AG04449 (cell line): ENCODE results near the gene ARHGAP45.

Experiments
- CTCF ChIA-PET: fragments of 350-600 bp; formaldehyde crosslinking; extraction: SDS; loops from one replicate; lab custom pipeline; 2021; ENCODE audit warnings: antibody characterized with exemption; lab: Yijun Ruan, JAX
- POLR2A ChIA-PET: fragments of 400-600, 350-600 bp; formaldehyde crosslinking; extraction: SDS; loops from one replicate; lab custom pipeline; 2020; ENCODE audit warnings: antibody characterized with exemption, inconsistent platforms; lab: Yijun Ruan, JAX
- DNase-seq: peaks from one replicate; pipeline ENCODE4 v3.0.0-alpha.2; 2010; ENCODE audit warnings: low read depth, low spot score
- H3K4me3 ChIP-seq: 2 replicates; pipeline ENCODE4 v1.5.1; 2011; ENCODE audit warnings: low read depth, mild to moderate bottlenecking, control low read depth, low read length
- CTCF ChIP-seq: IDR thresholded peaks from one replicate; pipeline ENCODE4 v1.5.1; 2011; ENCODE audit warnings: mild to moderate bottlenecking, moderate library complexity, low read length, control low read depth, inconsistent platforms; ENCODE audit not compliant: insufficient read depth; ENCODE audit errors: missing control alignments

Gene ARHGAP45

GRCh38 chr19:1068009-1069001 is 1.3 kb downstream of the ARHGAP45 start:
- no peak for TF ChIP-seq CTCF
- no peak for DNase-seq
- ChIA-PET POLR2A (no interaction called here), CTCF (interaction anchor here (1.0 to 1.4 kb wide), 3 partner anchors 10 to 127 kb away, joined by 3 to 4 read pairs (median 4); no protein-coding TSS in a partner anchor)
- H3K4me3 ChIP-seq: no peak overlapping the region

- DNase-seq: no peak
- POLR2A ChIA-PET: interaction anchor here (0.6 kb wide), 1 partner anchor 116 kb away, joined by 3 read pairs; no protein-coding TSS in a partner anchor
- no peak overlapping the region for H3K4me3 ChIP-seq
- CTCF ChIA-PET: no interaction called here
- no peak for TF ChIP-seq CTCF
Observed at GRCh38 chr19:1069009-1069779, 2.2 kb downstream of the ARHGAP45 start.

- ChIA-PET POLR2A (no interaction called here), CTCF (interaction anchor here (1.1 kb wide), 1 partner anchor 13 kb away, joined by 5 read pairs; no protein-coding TSS in a partner anchor)
- DNase-seq: no peak
- H3K4me3 ChIP-seq: no peak overlapping the region
- TF ChIP-seq CTCF: peak; percentile 14
Observed at GRCh38 chr19:1070576-1070930, 3.6 kb downstream of the ARHGAP45 start.

- POLR2A ChIA-PET: no interaction called here
- H3K4me3 ChIP-seq: no peak overlapping the region
- no peak for TF ChIP-seq CTCF
- CTCF ChIA-PET: interaction anchor here (0.8 to 1.1 kb wide), 2 partner anchors 13 to 14 kb away, joined by 3 to 5 read pairs; no protein-coding TSS in a partner anchor
- DNase-seq: no peak
Observed at GRCh38 chr19:1070931-1071791, 4.2 kb downstream of the ARHGAP45 start.

GRCh38 chr19:1072371-1073015 is 5.5 kb downstream of the ARHGAP45 start:
- ChIA-PET CTCF (interaction anchor here (0.8 to 1.2 kb wide), 2 partner anchors 10 to 16 kb away, joined by 3 read pairs; no protein-coding TSS in a partner anchor), POLR2A (interaction anchor here (0.6 kb wide), 1 partner anchor 14 kb away, joined by 3 read pairs; no protein-coding TSS in a partner anchor)
- no peak for DNase-seq
- TF ChIP-seq CTCF: no peak
- no peak overlapping the region for H3K4me3 ChIP-seq
